ENCODE data around the gene HOXD3.

GRCh38 chr2:176149939-176150583, 7.0 kb upstream of the HOXD3 start:
- TF ChIP-seq CTCF (IDR thresholded peaks at IDR 0.05) (no peak), POLR2A (IDR thresholded peaks at IDR 0.05) (no peak)

Measured in esophagus squamous epithelium (tissue), 4 donors.